H4 (cell line): ENCODE results near the gene NUP214. TPM values are rescaled to one million over a fixed set of nuclear protein-coding genes. Genes with fewer than 3 reads are reported as not detected.
"Not testable (repeated sequence)": the region's sequence is repeated elsewhere in the genome, so short reads cannot be mapped to it uniquely, and the experiment has no call there.

Experiments used
- DNase-seq: peaks from one replicate; pipeline ENCODE4 v3.0.0-alpha.2; 2015; ENCODE audit warnings: low spot score
- total RNA-seq: library from RNA; depleted of rRNA; stranded (reverse); fragments of >200 nt; shearing (Covaris generic); gene quantifications from 2 replicates; pipeline ENCODE4 v1.2.3, GENCODE V29; 2014

Gene NUP214
- total RNA-seq, 1 experiment from 2014 or later: 10.5 TPM

- DNase-seq: no peak
Observed at GRCh38 chr9:131259432-131259898, 134.1 kb downstream of the NUP214 start.

GRCh38 chr9:131259916-131260597 is 134.7 kb downstream of the NUP214 start:
- DNase-seq: no peak

DNA sequence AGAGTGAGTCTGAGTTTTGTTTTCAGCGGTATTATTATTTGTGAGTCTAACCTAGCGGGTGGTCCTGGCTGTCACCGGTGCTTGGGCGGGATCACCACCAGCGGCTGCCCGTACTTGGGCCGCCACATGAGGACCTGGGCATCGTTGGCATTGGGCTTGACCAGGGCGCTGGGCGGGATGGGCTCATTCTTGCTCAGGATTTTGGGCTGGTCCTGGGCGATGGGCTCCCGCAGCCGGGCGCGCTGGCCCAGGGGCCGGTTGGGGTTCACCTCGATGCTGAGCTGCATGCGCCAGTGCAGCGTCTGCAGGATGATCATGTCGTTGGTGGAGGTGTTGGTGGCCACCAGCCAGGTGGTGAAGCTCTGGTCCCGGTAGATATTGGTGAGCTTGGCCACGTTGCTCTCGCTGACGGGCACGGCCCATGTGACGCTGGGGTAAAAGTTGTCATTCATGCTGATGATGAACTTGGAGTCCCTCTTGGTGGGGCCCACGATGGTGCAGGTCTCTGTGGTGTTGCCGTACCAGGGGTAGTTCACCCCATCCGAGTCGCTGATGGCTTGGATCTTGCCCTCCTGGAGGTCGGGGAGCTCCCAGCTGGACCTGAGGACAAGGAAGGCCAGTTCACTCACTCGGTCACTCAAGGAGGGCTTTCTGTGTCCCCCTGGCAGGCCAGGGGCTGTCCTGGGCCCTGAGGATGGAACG is 135.5 kb downstream of the NUP214 start:
- no peak for DNase-seq

DNA sequence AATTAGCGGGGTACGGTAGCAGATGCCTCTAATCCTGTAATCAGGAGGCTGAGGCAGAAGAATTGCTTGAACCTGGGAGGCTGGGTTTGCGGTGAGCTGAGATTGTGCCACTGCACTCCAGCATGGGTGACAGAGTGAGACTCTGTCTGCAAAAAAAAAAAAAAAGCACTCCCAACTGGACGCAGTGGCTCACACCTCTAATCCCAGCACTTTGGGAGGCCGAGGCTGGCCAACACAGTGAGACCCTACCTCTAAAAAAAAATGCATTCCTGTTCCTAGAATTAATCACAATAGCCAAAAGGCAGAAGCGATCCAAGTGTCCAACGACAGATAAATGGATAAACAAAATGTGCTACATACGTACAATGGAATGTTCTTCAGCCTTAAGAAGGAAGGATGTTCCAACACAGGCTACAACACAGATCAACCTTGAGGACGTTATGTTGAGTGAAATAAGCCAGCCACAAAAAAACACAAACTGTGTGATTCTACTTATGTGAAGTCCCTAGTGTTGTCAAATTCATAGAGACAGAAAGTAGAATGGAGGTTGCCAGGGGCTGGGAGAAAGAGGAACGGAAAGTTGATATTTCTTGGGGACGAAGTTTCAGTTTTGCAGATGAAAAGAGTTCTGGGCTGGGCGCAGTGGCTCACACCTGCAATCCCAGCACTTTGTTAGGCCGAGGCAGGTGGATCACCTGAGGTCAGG is 137.1 kb downstream of the NUP214 start:
- DNase-seq: no peak

- not testable (repeated sequence) for DNase-seq
Observed at GRCh38 chr9:131263033-131263343, 137.6 kb downstream of the NUP214 start.

DNA sequence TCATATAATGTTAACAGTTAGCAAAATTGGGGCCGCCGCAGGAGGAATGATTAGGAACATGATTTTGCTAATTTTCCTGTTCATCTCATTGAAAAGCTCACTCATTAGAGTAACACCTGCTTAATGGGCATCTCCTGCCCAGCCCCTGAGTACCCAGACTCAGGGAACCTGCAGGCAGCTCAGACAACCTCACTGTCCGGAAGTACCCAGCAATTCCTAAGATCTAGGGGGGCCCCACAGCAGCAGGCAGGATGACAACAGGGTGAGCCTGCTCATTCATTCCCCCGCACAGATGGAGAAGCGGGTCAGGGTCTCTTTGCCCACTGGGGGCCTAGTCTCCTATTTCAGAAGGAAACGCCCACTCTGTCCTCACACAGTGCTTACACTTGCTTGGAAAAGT is 138.3 kb downstream of the NUP214 start:
- no peak for DNase-seq

GRCh38 chr9:131264231-131264630 is 138.8 kb downstream of the NUP214 start:
- no peak for DNase-seq

DNA sequence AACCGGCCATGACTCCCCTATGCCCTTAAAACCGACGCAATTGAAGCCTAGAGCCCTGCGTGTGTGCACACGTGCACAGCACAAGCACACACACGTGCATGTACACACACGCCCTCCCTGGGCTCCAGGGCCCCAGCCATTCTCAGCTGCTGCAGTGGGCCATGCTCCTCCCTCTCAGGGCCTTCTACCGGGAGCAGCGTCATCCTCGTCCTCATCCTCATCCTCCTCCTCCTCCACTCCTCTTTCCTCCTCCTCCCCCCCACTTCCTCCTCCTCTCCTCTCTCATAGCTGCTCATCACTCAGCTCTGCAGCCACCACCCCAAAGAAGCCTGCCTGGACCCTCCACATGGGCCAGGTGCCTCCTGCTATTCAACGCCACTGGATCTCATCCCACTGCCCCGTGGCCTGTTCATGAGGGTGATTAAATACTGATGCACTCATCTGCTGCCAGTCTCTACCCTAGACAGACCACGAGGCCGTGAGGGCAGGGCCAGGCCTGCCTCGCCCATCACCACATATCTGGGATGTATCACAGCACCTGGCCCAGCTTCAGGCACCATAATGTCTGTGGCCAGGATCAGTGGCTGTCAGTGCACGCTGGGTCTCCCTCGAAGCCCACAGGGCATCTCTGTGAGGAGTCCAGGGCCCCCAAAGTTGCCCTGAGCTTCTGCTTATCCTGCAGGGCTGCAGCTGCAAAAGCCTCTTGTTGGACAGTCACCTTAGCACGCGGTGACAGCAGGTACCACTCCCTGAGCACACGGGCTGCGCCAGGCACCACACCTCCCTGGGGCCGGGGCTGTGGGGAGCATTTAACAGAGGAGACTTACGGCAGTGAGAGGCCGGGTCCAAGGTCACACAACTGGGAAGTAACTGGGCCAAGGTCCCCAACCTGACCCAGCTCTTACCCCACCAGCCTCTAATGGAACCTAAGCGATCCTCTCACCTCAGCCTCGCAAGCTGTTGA is 141.2 kb downstream of the NUP214 start:
- no peak for DNase-seq

GRCh38 chr9:131270171-131271015 is 145.0 kb downstream of the NUP214 start:
- DNase-seq: no peak

GRCh38 chr9:131271016-131271273 is 145.6 kb downstream of the NUP214 start:
- DNase-seq: not testable (repeated sequence)

DNA sequence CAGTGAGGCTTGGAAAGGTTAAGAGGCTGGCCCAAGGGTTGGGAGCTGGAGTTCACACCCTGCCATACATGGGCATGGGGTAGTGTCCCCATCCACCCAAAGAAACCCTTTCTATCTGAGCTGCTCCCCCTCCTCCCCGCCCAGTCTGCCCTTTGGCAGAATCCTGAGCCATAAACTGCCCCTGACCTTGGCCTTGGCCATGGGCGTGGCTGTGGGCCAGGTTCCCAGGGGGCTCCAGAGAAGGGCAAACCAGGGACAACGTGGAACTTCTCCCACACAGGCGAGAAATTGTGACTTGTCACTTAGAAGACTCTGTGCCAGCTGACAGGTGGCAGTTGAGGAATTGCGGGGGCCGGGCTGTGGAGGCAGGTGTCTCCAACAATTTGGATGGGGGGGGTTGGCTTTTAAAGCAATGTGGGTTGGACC is 146.1 kb downstream of the NUP214 start:
- DNase-seq: no peak

DNA sequence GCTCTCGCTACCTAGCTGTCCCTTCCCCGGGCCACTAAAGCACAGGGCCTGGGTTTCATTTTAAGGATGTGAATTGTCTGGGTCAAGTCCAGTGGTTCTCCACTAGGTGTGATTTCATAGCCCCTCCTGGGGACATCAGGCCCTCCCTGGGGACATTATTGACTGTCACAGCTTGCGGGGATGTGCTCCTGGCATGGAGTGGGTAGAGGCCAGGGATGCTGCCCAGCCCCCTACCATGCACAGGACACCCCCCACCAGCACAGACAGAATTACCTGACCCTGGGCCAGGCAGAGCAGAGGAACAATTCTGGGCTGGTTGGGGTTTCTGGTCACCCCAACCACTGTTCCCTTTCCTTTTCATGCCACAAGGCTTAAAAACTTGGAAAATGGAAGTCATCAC is 146.8 kb downstream of the NUP214 start:
- no peak for DNase-seq

DNA sequence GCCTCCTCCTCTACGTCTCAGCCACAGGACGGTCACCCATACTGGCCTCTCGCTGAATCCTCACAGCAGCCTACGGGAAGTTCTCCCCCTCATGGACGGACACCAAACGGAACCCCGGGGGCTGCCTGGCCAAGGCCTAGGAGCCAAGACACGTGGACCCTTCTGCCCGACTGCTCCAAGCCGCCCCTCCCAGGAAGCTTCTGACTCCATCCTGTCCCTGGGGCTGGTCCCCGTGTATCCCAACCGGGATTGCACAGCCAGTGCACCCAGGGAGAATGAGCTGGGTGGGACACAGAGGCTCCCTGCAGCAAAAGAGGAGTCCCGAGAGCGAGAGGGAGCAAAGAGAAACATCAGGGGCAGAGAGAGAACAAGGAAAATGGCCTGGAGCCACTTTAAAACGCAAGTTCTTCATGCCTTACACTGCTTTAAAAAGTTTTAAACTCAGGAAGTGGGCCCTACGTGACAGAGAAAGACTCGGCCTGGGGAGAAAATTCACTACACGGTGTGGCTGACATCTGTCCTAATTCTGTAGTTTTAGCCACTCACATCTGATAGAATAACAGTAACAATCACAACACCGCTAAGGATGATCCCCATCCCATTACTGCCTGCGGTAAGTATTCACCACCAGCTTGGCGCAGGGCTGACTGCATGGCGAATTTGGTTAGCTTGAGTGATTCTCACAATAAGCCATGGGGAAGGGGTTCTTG is 147.9 kb downstream of the NUP214 start:
- no peak for DNase-seq

DNA sequence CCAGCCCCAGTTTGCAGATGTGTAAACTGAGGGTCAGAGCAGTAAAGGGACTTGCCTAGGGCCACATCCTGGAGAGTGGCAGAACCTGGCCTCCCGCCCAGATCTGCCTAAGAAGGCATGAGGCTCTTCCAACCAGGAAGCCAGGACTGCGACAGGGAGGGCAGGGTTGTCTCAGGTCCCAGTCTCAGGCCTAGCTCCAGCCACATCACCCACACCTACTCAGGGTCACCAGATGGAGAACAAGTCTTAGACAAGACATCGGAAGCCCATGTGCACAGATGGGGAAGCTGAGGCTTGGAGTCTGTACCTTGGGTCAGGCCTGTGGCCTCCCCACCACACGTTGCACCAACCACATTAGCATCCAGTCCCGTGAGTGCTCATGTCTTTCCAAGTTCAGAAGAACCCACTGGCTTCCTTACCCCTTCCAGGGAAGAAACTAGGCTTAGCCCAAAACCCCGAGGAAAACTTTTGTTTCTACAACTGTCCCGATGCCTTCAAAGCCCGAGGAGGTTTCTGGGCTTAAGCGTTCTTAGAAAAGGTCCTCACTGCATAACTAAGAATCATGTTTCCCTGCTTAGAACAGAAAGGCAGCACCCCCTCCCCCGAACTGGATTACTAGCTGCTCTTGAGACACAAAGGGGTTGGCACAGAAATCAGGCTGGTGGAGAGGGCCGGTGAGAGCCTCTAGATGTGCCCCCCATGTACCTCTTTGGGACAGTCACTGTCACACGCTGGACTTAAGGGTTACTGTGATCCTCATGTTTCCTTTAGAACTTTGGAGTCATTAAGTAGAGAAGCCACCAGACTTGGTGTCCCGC is 148.7 kb downstream of the NUP214 start:
- DNase-seq: no peak

DNA sequence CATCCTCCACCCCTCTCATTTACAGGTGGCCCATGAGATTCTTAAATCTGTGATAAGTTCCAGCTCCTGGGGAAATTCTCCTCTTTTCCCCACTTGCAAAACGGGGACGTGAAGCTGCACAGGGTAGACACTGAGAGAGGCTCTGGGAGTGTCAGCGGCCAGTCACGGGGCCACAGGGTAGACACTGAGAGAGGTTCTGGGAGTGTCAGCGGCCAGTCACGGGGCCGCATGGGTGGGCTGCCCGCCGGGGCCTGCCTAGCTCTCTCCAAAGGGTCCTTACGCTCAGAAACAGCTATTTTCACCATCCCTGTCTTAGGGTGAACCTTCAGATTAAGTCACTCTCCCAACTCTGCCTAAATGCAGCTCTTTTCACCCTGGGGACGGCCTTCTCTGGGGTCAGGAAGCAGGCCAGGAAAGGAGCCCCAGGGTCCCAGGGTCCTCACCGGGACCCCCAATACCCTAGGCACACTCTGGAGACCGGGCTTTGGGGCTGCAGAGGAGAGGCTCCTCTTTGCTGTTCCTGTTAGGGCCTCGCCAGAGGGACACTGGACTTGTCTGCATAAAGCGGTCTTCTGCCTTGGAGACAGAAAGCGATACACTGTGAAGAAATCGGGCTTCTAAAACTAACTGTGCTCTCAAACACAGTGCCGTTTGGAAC is 149.4 kb downstream of the NUP214 start:
- no peak for DNase-seq

DNA sequence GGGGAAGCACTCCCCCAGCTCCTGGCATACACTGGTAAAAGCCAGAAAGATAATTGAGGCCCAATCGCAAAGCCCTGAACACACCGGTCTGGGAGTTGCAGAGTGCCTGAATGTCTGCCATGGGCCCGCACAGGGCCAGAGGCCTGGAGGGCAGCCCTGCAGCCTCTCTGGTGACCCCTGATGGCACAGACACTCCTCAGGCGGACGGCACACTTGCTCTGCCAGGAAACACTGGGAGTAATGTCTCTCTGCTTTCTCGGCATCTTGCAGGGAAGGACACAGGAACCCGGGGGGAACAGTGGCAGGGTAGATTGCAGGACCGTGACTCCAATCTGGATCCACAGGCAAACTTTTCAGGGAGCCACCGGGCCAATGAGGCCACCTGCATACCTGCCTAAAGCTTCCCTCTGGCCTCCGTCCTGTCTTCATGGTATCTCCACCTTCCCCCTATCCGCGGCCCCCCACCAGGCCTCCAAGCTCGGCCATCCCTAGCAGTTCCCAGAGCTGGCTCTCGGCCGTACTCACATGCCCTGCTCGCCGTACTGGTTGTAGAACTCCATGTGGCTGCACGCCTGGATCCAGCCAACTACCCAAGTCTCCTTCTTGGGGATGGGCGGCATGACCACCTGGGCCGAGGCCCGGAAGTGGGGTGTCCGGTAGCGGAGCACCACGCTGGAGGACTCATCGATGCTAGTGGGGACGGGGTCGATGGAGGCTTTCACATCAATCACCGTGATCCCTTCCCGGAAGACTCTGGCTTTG is 150.1 kb downstream of the NUP214 start:
- DNase-seq: no peak

DNA sequence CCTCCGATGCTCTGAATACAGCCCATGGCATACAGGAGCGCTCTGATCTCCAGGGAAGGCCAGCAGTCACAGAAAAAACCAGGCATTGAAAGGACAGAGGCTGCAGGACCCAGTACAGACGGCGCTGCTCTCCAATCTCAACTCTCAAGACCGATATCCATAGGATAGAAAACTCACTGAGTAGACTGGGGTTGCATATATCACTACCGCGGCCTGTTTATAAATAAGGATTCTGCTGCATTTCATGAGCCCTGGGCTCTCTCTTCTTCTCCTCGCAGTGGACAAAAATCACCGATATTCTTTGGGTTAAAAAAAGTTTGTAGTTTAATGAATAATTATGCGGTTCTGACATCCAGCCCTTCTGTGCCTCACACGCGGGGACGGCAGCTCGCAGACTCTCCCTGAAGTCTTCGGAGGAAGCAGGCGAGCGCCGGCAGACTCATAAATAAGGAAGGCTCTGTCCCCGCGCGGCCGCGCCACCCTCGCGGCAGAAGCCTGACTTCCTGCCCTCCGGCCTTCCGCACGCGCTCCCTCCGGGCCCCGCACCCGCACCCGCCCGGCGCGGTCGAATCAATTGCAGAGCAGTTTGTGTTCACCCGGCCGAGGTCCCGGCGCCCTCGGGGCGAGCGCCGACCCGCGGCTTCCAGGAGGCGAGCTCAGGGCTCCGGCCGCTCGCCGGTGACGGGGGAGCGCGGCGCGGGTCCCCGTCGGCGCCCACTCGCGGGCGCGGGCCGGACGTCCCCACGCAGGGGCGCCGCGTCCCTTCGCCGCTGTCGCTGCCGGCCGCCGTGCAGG is 150.9 kb downstream of the NUP214 start, which contains the start of gene FAM78A:
Gene FAM78A (minus strand): TSS at position 417 of the 795 bp plus-strand sequence. CDS start 331 bp downstream, at position 86.
- DNase-seq: no peak
